HG03342 (cell line): Measurements from ENCODE around the gene SCUBE1.

Experiments
- ATAC-seq: cut with Tn5 transposase; IDR thresholded peaks from one replicate; pipeline ENCODE4 v1.9.1; 2021; ENCODE audit warnings: mild to moderate bottlenecking, moderate library complexity; ENCODE audit not compliant: unreplicated experiment

SCUBE1 gene

GRCh38 chr22:43183496-43184277, 159.5 kb downstream of the SCUBE1 start:
- ATAC-seq, result no peak

DNA sequence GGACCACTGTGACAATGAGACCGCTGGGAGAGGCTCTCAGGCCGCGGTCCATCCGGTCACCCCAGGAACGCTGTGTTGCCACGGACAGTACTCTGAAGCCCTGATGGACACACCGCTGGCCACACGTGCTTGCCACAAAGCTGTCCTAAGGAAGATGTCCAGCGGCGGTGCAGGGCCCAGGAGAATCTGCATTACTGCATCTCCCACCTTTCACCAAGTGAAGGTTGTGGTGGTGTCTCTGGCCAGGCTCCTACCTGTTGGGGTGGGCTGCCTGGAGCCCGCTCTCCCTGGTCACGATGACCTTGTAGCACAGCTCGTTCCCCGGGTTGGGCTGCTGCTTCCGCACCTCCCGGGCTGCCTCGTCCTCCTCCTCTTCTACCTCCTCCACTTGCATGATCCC, 160.4 kb downstream of the SCUBE1 start:
- no peak for ATAC-seq

- ATAC-seq, result no peak
These were observed 161.1 kb downstream of the SCUBE1 start for GRCh38 chr22:43182118-43182517.

- no peak for ATAC-seq
These were observed 161.7 kb downstream of the SCUBE1 start for GRCh38 chr22:43181321-43182076.

- ATAC-seq, result no peak
These were observed 162.5 kb downstream of the SCUBE1 start for GRCh38 chr22:43180670-43181069.

DNA sequence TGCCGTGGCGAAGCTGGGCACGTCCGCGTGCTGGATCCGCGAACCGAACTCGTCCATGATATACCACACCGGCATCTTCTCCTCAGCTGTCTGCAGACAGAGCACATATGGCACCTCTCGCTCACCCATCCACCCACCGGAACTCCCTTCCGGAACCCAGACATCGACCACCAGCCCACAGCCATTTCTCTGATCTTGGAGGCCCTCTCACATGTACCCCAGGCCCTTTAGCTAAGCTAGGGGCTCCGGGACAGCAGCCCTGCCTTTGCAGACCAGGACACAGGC, 163.3 kb downstream of the SCUBE1 start:
- no peak for ATAC-seq

DNA sequence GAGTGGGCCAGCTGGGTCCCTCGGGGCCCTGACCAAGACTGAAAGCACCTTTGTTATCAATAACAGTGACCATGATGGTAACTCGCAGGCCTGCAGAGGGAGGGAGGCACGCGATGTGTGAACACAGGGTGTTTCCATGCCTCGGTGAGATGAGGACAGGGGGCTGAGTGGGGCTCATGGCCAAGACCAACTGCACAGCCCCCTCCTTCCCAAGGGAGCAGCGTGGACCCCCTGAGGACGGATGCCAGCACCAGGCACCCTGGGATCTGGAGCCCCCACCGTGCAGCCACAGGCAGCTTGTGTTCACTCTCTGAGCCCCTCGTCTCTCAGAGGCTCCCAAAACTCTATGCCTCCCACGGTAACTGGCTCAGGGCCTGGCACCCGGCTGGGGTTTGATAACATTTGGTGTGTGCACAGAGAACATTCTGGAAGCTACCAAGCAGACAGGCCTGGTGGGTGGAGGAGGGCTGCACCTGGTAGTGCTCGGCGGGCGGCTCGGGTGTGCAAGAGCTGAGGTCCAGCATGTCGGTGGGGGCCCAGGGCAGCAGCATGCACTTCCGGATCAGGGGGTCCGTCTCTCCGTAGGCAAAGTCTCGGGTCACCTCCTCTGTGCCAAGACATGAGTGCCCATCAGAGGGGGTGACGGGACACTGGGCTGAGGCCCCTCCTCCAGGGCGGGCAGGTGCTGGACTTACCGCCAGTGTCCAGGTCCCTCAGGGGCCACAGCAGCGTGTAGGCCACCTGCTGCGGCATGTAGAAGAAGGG, 163.8 kb downstream of the SCUBE1 start:
- ATAC-seq, result no peak

GRCh38 chr22:43177479-43177878, 165.7 kb downstream of the SCUBE1 start:
- ATAC-seq, result no peak

DNA sequence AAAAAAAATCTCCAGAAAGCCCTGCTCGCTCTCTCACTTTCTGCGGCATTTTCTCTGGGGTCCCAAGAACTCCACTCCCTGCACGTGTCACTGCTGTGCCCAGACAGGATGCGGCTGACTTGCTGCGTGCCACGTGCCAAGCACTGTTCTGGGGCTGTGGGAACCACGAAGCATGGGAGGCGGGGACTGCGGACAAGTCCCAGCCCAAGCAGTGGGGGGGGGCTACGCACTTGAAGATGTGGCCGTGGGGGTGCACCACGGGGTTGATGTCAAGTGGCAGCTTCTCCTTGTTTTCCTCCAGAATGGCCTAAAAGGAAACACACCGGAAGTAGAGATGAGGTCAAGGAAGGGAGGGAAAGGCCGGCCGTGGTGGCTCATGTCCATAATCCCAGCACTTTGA, 167.1 kb downstream of the SCUBE1 start:
- no peak for ATAC-seq

DNA sequence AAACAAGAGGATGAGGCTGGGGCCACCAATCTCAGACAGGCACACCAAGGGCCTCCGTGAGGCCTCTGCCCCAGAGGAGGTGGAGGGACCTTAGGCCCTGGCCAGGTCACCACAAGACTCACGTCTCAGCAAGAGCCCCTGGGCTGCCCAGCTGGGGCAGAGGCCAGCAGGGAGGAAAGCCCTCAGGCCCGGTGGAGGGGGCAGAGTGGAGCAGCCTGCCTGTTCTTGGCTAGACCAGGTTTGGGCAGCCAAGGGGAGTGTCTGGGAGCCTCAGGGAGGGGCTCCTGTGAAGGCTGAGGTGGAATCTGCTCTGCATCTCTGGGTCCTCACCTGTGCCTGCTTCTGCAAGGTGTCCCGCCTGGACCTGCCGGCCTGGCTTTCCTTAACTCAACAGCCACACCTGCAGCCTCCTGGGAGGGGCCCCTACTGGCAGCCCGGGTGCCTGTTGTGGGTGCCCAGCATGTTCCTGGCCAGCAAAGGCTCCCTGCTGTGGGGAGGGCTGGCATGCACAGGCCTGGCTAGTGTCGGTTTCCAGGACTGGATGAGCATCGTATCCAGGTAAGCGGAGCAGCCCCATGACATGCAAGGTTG, 168.1 kb downstream of the SCUBE1 start:
- no peak for ATAC-seq

DNA sequence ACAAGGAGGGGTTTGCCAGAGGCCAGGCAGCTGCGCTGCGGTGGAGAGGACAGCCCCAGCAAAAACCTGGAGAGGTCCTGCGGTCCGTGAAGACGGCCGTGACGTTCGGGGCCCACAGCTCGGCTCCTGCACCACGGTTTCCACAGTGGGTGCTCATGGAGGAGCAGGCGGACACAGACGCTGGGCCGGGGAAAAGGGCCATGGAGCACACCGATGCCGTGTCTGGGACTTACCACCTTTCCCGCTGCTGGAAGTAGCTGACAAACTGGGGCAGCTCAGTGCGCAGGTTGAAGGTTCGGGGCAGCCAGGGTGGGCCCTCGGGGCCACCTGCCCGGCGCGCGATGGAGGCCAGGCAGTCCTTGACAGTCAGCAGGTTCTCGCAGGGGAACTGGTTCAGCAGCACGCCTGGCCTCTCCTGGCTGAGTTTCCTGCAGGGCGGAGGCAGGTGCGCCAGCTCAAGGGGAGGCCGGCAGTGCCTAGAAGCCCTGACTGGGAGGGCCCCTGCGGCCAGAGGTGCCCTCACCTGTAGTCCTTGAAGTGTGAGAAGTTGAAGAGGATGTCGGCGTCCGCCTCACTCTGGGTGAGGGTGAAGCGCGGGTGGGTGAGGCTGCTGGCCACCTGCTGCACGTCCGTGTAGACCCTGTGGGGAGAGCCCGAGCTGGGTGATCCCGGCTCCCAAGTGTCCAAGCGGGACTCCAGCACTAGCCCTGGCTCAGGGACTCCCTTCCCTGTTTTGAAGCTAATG, 169.0 kb downstream of the SCUBE1 start:
- no peak for ATAC-seq

GRCh38 chr22:43173566-43173965, 169.6 kb downstream of the SCUBE1 start:
- ATAC-seq, result no peak

GRCh38 chr22:43172191-43172590, 171.0 kb downstream of the SCUBE1 start:
- no peak for ATAC-seq

GRCh38 chr22:43171607-43172006, 171.6 kb downstream of the SCUBE1 start:
- no peak for ATAC-seq

DNA sequence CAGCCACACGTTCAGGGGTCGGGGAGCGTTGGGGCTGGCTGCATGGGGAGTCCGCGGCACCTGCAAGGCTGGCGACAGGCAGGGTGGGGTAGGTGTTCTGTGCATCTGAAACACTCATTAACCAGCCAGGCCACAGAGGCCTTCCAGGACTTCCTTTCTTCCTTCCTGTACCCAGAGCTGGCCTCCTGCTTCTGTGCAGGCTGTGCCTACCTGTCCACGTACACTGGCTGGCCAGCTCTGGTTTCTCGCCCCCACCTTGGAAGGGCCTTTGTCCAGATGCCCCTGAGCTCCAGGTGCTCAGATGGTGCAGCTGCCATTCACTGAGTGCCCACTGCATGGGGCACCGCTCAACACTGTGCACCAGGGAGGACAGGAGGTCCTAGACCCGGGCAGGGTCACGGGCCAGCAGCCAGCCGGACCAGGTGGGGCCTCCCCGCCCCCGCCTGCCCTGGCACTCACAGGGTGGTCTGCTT, 172.1 kb downstream of the SCUBE1 start:
- ATAC-seq, result no peak

DNA sequence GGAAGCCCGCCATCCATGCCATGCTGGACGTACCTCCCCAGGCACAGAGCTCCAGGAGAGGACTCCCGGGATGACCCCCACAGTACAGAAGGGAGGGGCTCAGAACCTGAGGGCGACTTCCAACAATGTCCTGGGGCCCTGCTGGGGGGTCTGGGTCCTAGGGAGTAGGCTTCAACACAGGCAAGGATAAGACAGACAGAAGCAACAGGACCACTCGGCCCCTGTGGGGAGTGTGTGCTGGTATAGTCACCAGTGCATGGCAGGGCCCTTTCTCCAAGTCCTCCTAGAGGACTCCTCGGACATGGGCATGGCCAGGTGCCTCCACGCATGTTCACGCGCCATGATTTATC, 173.1 kb downstream of the SCUBE1 start:
- ATAC-seq, result no peak

- ATAC-seq, result no peak
These were observed 173.7 kb downstream of the SCUBE1 start for GRCh38 chr22:43169310-43170130.

DNA sequence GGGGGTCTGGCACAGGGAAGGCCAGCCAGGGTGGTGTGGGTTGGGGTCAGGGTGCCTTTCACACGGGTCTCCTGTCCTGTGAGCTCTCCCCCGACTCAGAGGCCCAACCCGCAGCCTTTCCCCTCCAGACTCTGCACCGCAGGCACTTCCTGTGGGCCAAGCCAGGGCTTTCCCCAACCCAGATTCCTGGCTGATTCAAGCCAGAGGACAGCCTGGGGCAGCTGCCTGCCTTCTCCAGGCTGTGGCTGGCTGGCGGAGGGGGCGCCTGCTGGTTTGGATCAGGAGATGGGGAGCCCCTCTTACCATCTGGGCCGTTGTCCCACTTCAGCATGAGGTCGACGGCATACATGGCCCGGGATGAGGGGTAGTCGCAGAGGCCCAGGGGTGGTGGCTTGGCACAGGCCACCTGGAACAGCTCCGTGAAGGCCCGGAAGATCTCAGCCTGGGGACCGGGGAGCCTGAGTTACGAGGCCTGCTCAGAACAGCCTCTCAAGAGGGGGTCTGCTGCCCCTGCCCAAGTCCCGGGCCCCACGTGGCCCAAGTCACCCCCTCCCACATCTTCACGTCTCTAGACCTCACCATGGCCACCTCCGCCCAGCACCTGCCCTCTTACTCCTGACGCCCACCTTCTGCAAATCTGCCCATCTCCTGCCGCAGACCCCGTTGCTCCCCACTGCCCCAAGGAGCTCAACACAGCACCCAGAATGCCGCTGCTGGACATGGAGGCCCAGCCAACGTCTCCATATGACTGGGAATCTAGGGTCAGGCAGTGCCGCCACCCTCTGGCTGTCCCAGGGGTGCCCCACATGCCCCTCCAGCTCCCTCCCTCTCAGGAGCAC, 174.5 kb downstream of the SCUBE1 start:
- no peak for ATAC-seq

DNA sequence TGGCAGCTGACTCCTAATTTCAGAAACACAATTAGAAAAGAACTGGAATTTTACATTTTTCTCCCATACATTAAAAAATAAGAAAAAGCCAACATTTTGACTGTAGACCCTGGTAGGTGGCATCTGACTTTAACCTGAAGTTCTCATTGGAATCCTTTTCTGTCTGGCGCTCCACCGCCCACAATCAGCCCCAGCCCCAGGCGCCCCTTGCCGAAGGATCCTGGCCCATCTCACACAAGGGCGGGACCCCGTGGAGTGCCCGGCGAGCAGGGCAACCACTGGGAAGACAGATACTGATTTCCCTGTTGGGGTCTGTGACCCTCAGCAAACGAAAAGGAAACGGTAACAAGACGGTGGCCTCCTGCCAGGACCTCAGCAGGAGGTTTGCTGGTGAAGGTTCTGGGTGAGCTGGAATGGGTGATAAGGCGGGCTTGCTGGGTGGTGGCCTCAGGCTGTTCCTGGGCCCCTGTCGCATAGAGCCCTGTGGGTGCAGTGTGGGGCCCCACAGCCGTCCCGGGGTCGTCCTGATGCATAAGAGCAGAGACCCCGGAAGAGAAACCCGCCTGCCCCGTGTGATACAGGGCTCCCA, 176.1 kb downstream of the SCUBE1 start:
- no peak for ATAC-seq
